ENCODE results near the gene WDFY2.

Gene WDFY2

GRCh38 chr13:51599444-51600176 lies 15.3 kb downstream of the WDFY2 start:
- no peak overlapping the region for H3K27ac ChIP-seq (ENCODE audit: low read depth, low read length)
- no peaks in the 10 kb centered on the region for H3K27me3 ChIP-seq (ENCODE audit: control insufficient read depth in 5 of 5, insufficient read depth in 4 of 5, low read length in 5 of 5)
- H3K4me3 ChIP-seq (ENCODE audit: low read depth in 1 of 5, low read length in 5 of 5) = no peak overlapping the region

DNA sequence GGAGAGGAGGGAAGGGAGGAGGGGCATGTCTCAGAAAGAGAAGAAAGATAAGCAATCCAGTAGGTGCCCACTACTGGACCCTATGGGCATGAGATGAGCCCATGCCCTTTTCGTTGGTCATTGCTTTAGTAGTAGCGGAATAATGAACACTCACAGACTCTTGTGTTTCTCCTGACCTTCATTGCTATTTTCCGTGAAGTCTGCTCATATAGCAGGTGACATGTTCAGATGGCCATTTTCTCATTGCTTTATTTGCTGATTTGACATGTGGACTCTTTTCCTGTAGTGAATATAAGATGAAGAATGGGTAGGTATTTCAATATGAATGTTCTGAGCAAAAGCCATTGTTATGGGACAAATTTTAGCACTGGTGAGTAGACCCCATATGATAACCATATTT lies 16.4 kb downstream of the WDFY2 start:
- Histone ChIP-seq H3K4me3 (ENCODE audit: low read depth in 1 of 5, low read length in 5 of 5) (no peak overlapping the region), H3K36me3 (ENCODE audit: control insufficient read depth in 5 of 5, insufficient read depth in 5 of 5, low read length in 5 of 5) (no peaks in the 10 kb centered on the region), H3K27me3 (ENCODE audit: control insufficient read depth in 5 of 5, insufficient read depth in 4 of 5, low read length in 5 of 5) (no peaks in the 10 kb centered on the region), H3K27ac (ENCODE audit: low read depth, low read length) (no peak overlapping the region), H3K9ac (ENCODE audit: low read length in 5 of 5) (no peak overlapping the region), H3K9me3 (ENCODE audit: control insufficient read depth in 5 of 5, low read length in 5 of 5) (no peaks in the 10 kb centered on the region), H3K4me1 (ENCODE audit: control insufficient read depth in 5 of 5, insufficient read depth in 5 of 5, low read length in 5 of 5) (peaks cover 0 to 18% (median 5%) of the 10 kb centered on the region in 5 donors)

More at GRCh38 chr13:51599444-51600176, 15.3 kb downstream of the WDFY2 start:
- Histone ChIP-seq H3K9me3 (ENCODE audit: control insufficient read depth in 5 of 5, low read length in 5 of 5) (no peaks in the 10 kb centered on the region), H3K9ac (ENCODE audit: low read length in 5 of 5) (no peak overlapping the region), H3K4me1 (ENCODE audit: control insufficient read depth in 5 of 5, insufficient read depth in 5 of 5, low read length in 5 of 5) (peaks cover 0 to 15% (median 2%) of the 10 kb centered on the region in 5 donors), H3K36me3 (ENCODE audit: control insufficient read depth in 5 of 5, insufficient read depth in 5 of 5, low read length in 5 of 5) (no peaks in the 10 kb centered on the region)

DNA sequence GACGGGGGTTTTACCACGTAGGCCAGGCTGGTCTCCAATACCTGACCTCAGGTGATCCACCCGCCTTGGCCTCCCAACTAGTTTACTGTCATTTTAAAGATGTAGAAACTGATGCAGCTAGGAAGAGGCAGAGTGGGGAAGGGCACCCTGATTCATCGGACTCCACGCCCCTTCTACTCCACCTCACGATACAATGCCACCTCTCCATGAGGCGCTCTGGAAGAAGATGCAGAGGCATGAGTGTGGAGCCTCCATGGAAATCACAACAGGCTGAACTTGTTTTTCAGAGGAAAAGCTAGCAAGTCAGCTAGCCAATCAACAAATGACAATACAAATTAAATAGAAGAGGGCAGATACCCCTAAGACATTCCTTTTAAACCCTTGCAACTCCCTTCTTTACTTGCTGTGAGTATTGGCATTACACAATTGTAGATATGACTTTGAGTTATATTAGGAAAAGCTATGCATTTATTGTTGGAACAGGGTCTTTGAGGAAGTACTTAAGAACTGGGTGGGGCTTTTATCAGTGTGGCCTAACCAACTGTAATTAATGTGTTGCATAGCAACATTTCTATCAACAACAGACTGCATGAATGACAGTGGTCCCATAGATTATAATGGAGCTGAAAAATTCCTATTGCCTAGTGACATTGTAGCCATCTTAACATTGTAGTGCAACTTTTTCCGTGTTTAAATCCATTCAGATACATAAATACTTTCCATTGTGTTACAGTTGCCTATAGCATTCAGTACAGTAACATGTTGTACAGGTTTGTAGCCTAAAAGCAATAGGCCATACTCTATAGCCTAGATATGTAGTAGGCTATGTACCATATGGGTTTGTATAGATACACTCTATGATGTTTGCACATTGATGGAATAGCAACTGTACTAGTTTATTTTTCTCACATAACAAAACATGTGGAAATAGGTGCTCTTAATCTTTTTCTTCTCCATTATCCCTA lies 17.6 kb downstream of the WDFY2 start:
- H3K9ac ChIP-seq (ENCODE audit: low read length in 5 of 5) = no peak overlapping the region
- H3K36me3 ChIP-seq (ENCODE audit: control insufficient read depth in 5 of 5, insufficient read depth in 5 of 5, low read length in 5 of 5) = no peaks in the 10 kb centered on the region
- no peak overlapping the region for H3K4me3 ChIP-seq (ENCODE audit: low read depth in 1 of 5, low read length in 5 of 5)
- no peak overlapping the region for H3K27ac ChIP-seq (ENCODE audit: low read depth, low read length)
- H3K27me3 ChIP-seq (ENCODE audit: control insufficient read depth in 5 of 5, insufficient read depth in 4 of 5, low read length in 5 of 5) = no peaks in the 10 kb centered on the region
- no peaks in the 10 kb centered on the region for H3K9me3 ChIP-seq (ENCODE audit: control insufficient read depth in 5 of 5, low read length in 5 of 5)
- peaks cover 0 to 22% (median 10%) of the 10 kb centered on the region in 5 donors for H3K4me1 ChIP-seq (ENCODE audit: control insufficient read depth in 5 of 5, insufficient read depth in 5 of 5, low read length in 5 of 5)

GRCh38 chr13:51603716-51604115 lies 19.5 kb downstream of the WDFY2 start:
- Histone ChIP-seq H3K27ac (ENCODE audit: low read depth, low read length) (no peak overlapping the region), H3K4me1 (ENCODE audit: control insufficient read depth in 5 of 5, insufficient read depth in 5 of 5, low read length in 5 of 5) (peaks cover 0 to 22% (median 9%) of the 10 kb centered on the region in 5 donors), H3K9ac (ENCODE audit: low read length in 5 of 5) (no peak overlapping the region), H3K36me3 (ENCODE audit: control insufficient read depth in 5 of 5, insufficient read depth in 5 of 5, low read length in 5 of 5) (no peaks in the 10 kb centered on the region), H3K27me3 (ENCODE audit: control insufficient read depth in 5 of 5, insufficient read depth in 4 of 5, low read length in 5 of 5) (no peaks in the 10 kb centered on the region), H3K4me3 (ENCODE audit: low read depth in 1 of 5, low read length in 5 of 5) (no peak overlapping the region), H3K9me3 (ENCODE audit: control insufficient read depth in 5 of 5, low read length in 5 of 5) (no peaks in the 10 kb centered on the region)

DNA sequence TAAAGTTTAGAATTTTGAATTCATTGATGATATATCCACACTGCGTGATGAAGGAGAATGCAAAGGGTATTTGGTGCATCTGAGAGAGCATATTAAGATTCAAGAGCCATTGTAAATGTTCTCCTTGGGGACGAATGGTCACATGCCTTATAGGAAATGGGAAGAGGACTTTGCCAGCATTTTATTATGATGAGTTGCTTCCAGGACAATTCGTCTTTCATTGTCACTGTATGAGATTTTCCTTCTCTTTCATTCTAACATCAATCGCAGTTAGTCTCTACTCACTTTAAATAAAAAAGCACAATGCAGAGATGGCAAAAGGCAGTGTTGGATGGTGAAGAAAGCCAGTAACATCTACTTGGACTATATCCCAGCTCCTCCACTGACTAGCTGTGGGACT lies 21.4 kb downstream of the WDFY2 start:
- no peak overlapping the region for H3K9ac ChIP-seq (ENCODE audit: low read length in 5 of 5)
- H3K27ac ChIP-seq (ENCODE audit: low read depth, low read length) = no peak overlapping the region
- no peaks in the 10 kb centered on the region for H3K36me3 ChIP-seq (ENCODE audit: control insufficient read depth in 5 of 5, insufficient read depth in 5 of 5, low read length in 5 of 5)
- H3K27me3 ChIP-seq (ENCODE audit: control insufficient read depth in 5 of 5, insufficient read depth in 4 of 5, low read length in 5 of 5) = no peaks in the 10 kb centered on the region
- no peak overlapping the region for H3K4me3 ChIP-seq (ENCODE audit: low read depth in 1 of 5, low read length in 5 of 5)
- H3K4me1 ChIP-seq (ENCODE audit: control insufficient read depth in 5 of 5, insufficient read depth in 5 of 5, low read length in 5 of 5) = peaks cover 0 to 9% (median 8%) of the 10 kb centered on the region in 5 donors
- H3K9me3 ChIP-seq (ENCODE audit: control insufficient read depth in 5 of 5, low read length in 5 of 5) = no peaks in the 10 kb centered on the region

DNA sequence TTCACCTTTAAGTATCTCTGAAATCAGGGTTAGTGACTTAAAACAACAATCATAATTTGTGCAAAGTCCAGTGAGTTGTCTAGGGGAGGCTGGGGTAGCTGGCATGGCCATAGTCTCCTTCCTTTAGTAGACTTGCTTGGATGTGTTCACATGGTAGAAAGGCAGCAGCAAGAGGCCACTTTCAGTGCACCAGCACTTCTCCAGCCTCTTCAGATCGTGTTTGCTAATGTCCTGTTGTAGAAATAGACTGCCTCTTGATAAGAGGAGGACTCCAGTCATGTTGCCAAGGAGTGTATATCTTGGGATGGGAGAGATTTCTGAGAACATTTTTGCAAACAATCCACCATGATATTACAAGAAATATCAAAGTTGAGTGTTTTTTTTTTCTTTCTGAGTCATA lies 22.9 kb downstream of the WDFY2 start:
- no peak overlapping the region for H3K9ac ChIP-seq (ENCODE audit: low read length in 5 of 5)
- no peaks in the 10 kb centered on the region for H3K9me3 ChIP-seq (ENCODE audit: control insufficient read depth in 5 of 5, low read length in 5 of 5)
- H3K27me3 ChIP-seq (ENCODE audit: control insufficient read depth in 5 of 5, insufficient read depth in 4 of 5, low read length in 5 of 5) = no peaks in the 10 kb centered on the region
- no peak overlapping the region for H3K27ac ChIP-seq (ENCODE audit: low read depth, low read length)
- no peak overlapping the region for H3K4me3 ChIP-seq (ENCODE audit: low read depth in 1 of 5, low read length in 5 of 5)
- H3K4me1 ChIP-seq (ENCODE audit: control insufficient read depth in 5 of 5, insufficient read depth in 5 of 5, low read length in 5 of 5) = peaks cover 0 to 9% (median 7%) of the 10 kb centered on the region in 5 donors
- H3K36me3 ChIP-seq (ENCODE audit: control insufficient read depth in 5 of 5, insufficient read depth in 5 of 5, low read length in 5 of 5) = no peaks in the 10 kb centered on the region

DNA sequence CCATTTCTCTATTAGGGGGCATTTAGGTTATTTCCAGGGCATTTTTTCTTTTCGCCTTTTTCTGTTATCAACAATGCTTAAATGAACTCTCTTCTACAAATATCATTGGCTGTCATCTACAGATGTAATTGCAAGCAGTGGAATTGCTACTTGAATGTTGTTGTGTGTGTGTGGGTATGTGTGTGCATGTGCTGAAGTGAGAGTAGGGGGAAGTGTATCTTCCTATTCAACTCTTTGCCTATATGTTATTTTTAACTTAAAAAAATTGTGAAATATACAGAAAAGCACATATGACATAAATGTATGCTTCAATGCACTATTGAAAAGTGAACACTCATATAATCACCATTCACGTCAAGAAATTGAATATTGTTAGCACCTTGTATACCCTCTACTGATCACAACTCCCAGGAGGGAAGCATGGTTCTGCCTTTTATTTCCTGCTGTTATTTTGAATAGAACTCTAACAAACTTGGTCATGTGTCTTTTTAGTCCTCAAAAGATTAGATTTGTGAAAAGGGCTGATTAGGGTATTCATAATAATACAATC lies 24.7 kb downstream of the WDFY2 start:
- Histone ChIP-seq H3K4me1 (ENCODE audit: control insufficient read depth in 5 of 5, insufficient read depth in 5 of 5, low read length in 5 of 5) (peaks cover 0 to 9% (median 7%) of the 10 kb centered on the region in 5 donors), H3K9me3 (ENCODE audit: control insufficient read depth in 5 of 5, low read length in 5 of 5) (no peaks in the 10 kb centered on the region), H3K9ac (ENCODE audit: low read length in 5 of 5) (no peak overlapping the region), H3K36me3 (ENCODE audit: control insufficient read depth in 5 of 5, insufficient read depth in 5 of 5, low read length in 5 of 5) (no peaks in the 10 kb centered on the region), H3K27ac (ENCODE audit: low read depth, low read length) (no peak overlapping the region), H3K27me3 (ENCODE audit: control insufficient read depth in 5 of 5, insufficient read depth in 4 of 5, low read length in 5 of 5) (no peaks in the 10 kb centered on the region), H3K4me3 (ENCODE audit: low read depth in 1 of 5, low read length in 5 of 5) (no peak overlapping the region)

- H3K27me3 ChIP-seq (ENCODE audit: control insufficient read depth in 5 of 5, insufficient read depth in 4 of 5, low read length in 5 of 5) = no peaks in the 10 kb centered on the region
- H3K9me3 ChIP-seq (ENCODE audit: control insufficient read depth in 5 of 5, low read length in 5 of 5) = no peaks in the 10 kb centered on the region
- no peaks in the 10 kb centered on the region for H3K36me3 ChIP-seq (ENCODE audit: control insufficient read depth in 5 of 5, insufficient read depth in 5 of 5, low read length in 5 of 5)
- no peak overlapping the region for H3K9ac ChIP-seq (ENCODE audit: low read length in 5 of 5)
- no peak overlapping the region for H3K27ac ChIP-seq (ENCODE audit: low read depth, low read length)
- no peak overlapping the region for H3K4me3 ChIP-seq (ENCODE audit: low read depth in 1 of 5, low read length in 5 of 5)
- H3K4me1 ChIP-seq (ENCODE audit: control insufficient read depth in 5 of 5, insufficient read depth in 5 of 5, low read length in 5 of 5) = peaks cover 0 to 10% (median 9%) of the 10 kb centered on the region in 5 donors
Observed at GRCh38 chr13:51612867-51613266, 28.6 kb downstream of the WDFY2 start.

DNA sequence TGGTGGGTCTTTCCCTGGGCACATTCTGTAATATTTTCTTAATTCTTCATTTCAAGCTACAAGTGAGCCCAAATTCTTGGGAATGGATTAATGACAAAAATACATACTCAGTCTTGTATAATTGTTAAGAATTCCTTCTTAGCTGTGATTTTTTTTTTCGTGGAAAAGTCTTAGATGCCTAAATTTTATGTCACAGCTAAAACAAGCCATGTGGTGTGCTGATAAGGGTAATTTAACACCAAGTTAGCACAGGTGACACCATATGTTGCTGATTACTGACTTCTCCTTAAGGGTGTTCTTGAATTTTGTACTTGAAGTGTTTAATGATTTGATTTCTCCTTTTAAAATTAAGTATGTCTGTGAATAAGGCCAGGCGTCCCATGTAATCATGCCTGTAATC lies 29.3 kb downstream of the WDFY2 start:
- Histone ChIP-seq H3K9me3 (ENCODE audit: control insufficient read depth in 5 of 5, low read length in 5 of 5) (no peaks in the 10 kb centered on the region), H3K36me3 (ENCODE audit: control insufficient read depth in 5 of 5, insufficient read depth in 5 of 5, low read length in 5 of 5) (no peaks in the 10 kb centered on the region), H3K4me1 (ENCODE audit: control insufficient read depth in 5 of 5, insufficient read depth in 5 of 5, low read length in 5 of 5) (peaks cover 0 to 10% (median 9%) of the 10 kb centered on the region in 5 donors), H3K27me3 (ENCODE audit: control insufficient read depth in 5 of 5, insufficient read depth in 4 of 5, low read length in 5 of 5) (no peaks in the 10 kb centered on the region), H3K9ac (ENCODE audit: low read length in 5 of 5) (no peak overlapping the region), H3K27ac (ENCODE audit: low read depth, low read length) (no peak overlapping the region), H3K4me3 (ENCODE audit: low read depth in 1 of 5, low read length in 5 of 5) (no peak overlapping the region)
